Cardiac fibroblast (primary cell): Measurements from ENCODE around the gene CALHM1.

ENCODE experiments used
- DNase-seq, 2 donors: peaks; one replicate each; pipeline versions ENCODE4 v3.0.0 to v3.0.0-alpha.2; 2010; ENCODE audit warnings: low read depth in 2 of 2
- H3K4me3 ChIP-seq, 2 donors: replicated peaks in 1 of 2; 1 replicate in 1 of 2; 2 replicates in 1 of 2; pipeline ENCODE4 v1.5.1; 2011; ENCODE audit warnings: low read depth in 2 of 2, low read length in 2 of 2, mild to moderate bottlenecking in 2 of 2, moderate library complexity in 1 of 2
- CTCF ChIP-seq: IDR thresholded peaks from one replicate; pipeline ENCODE4 v1.5.1; 2011; ENCODE audit warnings: low read depth, mild to moderate bottlenecking, low read length, inconsistent platforms

Gene CALHM1

GRCh38 chr10:103500481-103500880 is 41.8 kb upstream of the CALHM1 start:
- no peak overlapping the region for H3K4me3 ChIP-seq
- DNase-seq = no peak
- no peak for TF ChIP-seq CTCF

GRCh38 chr10:103499881-103500280 is 41.2 kb upstream of the CALHM1 start:
- DNase-seq = no peak
- H3K4me3 ChIP-seq = no peak overlapping the region
- TF ChIP-seq CTCF = no peak

GRCh38 chr10:103498936-103499638 is 40.4 kb upstream of the CALHM1 start:
- no peak for TF ChIP-seq CTCF
- no peak for DNase-seq
- H3K4me3 ChIP-seq = no peak overlapping the region

- H3K4me3 ChIP-seq = no peak overlapping the region
- no peak for TF ChIP-seq CTCF
- no peak for DNase-seq
These were observed 38.6 kb upstream of the CALHM1 start for GRCh38 chr10:103497161-103497915.

GRCh38 chr10:103495321-103495720 is 36.6 kb upstream of the CALHM1 start:
- no peak for TF ChIP-seq CTCF

GRCh38 chr10:103493916-103494877 is 35.5 kb upstream of the CALHM1 start:
- no peak for DNase-seq
- TF ChIP-seq CTCF = no peak
- H3K4me3 ChIP-seq = peak overlapping the region; percentile 37 to 44

More at GRCh38 chr10:103495321-103495720, 36.6 kb upstream of the CALHM1 start:
- H3K4me3 ChIP-seq = no peak overlapping the region
- DNase-seq = no peak
